Measurements from ENCODE around the gene EFL1.

Gene EFL1

GRCh38 chr15:82128401-82129148 lies 134.0 kb downstream of the EFL1 start:
- DNase-seq, result no peak
- H3K27ac ChIP-seq, result no peak overlapping the region
- no peaks in the 10 kb centered on the region for H3K9me3 ChIP-seq (ENCODE audit: severe bottlenecking)
- H3K36me3 ChIP-seq, result peaks cover 4% of the 10 kb centered on the region; the same call in 1 of the 2 replicates
- no peaks in the 10 kb centered on the region for H3K27me3 ChIP-seq (ENCODE audit: insufficient read depth, low read depth, severe bottlenecking)
- no peak overlapping the region for H3K4me3 ChIP-seq (ENCODE audit: low read depth, low read length)
- no peak for TF ChIP-seq CTCF (IDR thresholded peaks at IDR 0.05; ENCODE audit: low read depth, low read length)

- H3K36me3 ChIP-seq, result peaks cover 4% of the 10 kb centered on the region; the same call in 1 of the 2 replicates
- H3K9me3 ChIP-seq (ENCODE audit: severe bottlenecking), result no peaks in the 10 kb centered on the region
- no peak for DNase-seq
- no peak overlapping the region for H3K27ac ChIP-seq
- no peak overlapping the region for H3K4me3 ChIP-seq (ENCODE audit: low read depth, low read length)
- no peaks in the 10 kb centered on the region for H3K27me3 ChIP-seq (ENCODE audit: insufficient read depth, low read depth, severe bottlenecking)
- no peak for TF ChIP-seq CTCF (IDR thresholded peaks at IDR 0.05; ENCODE audit: low read depth, low read length)
Measured at GRCh38 chr15:82127581-82127980, 135.0 kb downstream of the EFL1 start.

GRCh38 chr15:82126346-82126745 lies 136.2 kb downstream of the EFL1 start:
- no peak for DNase-seq
- no peak overlapping the region for H3K27ac ChIP-seq
- no peak overlapping the region for H3K4me3 ChIP-seq (ENCODE audit: low read depth, low read length)
- H3K9me3 ChIP-seq (ENCODE audit: severe bottlenecking), result no peaks in the 10 kb centered on the region
- H3K36me3 ChIP-seq, result peaks cover 4% of the 10 kb centered on the region; the same call in 1 of the 2 replicates
- no peak for TF ChIP-seq CTCF (IDR thresholded peaks at IDR 0.05; ENCODE audit: low read depth, low read length)
- no peaks in the 10 kb centered on the region for H3K27me3 ChIP-seq (ENCODE audit: insufficient read depth, low read depth, severe bottlenecking)

GRCh38 chr15:82124331-82125263 lies 137.9 kb downstream of the EFL1 start:
- no peak for DNase-seq
- Histone ChIP-seq H3K9me3 (ENCODE audit: severe bottlenecking) (no peaks in the 10 kb centered on the region), H3K4me3 (ENCODE audit: low read depth, low read length) (no peak overlapping the region), H3K36me3 (peaks cover 4% of the 10 kb centered on the region; the same call in 1 of the 2 replicates), H3K27me3 (ENCODE audit: insufficient read depth, low read depth, severe bottlenecking) (no peaks in the 10 kb centered on the region), H3K27ac (no peak overlapping the region)
- TF ChIP-seq CTCF (IDR thresholded peaks at IDR 0.05; ENCODE audit: low read depth, low read length), result no peak

GRCh38 chr15:82122746-82123400 lies 139.7 kb downstream of the EFL1 start:
- Histone ChIP-seq H3K27ac (no peak overlapping the region), H3K27me3 (ENCODE audit: insufficient read depth, low read depth, severe bottlenecking) (no peaks in the 10 kb centered on the region), H3K4me3 (ENCODE audit: low read depth, low read length) (no peak overlapping the region), H3K9me3 (ENCODE audit: severe bottlenecking) (no peaks in the 10 kb centered on the region), H3K36me3 (peaks cover 4% of the 10 kb centered on the region; the same call in 1 of the 2 replicates)
- no peak for DNase-seq
- TF ChIP-seq CTCF (IDR thresholded peaks at IDR 0.05; ENCODE audit: low read depth, low read length), result no peak

Data from WERI-Rb-1 (cell line).